GM23248 (cell line): ENCODE results near the gene LUZP1. TPM values are rescaled to one million over a fixed set of nuclear protein-coding genes. Genes with fewer than 3 reads are reported as not detected.
A peak's percentile ranks its signal among the peaks of the same experiment; 100 is the strongest.

Experiments used
- DNase-seq: peaks from one replicate; pipeline ENCODE4 v3.0.0-alpha.2; 2015
- H2AFZ ChIP-seq: fragments of 200-600 bp; sonication (generic); 2 replicates; pipeline ENCODE4 v1.6.1; 2016; ENCODE audit warnings: antibody characterized with exemption
- H3F3A ChIP-seq: fragments of 200-600 bp; sonication (generic); 2 replicates; pipeline ENCODE4 v1.6.1; 2016; ENCODE audit warnings: mild to moderate bottlenecking, antibody characterized with exemption, mixed run types; ENCODE audit not compliant: insufficient read depth
- H3K27ac ChIP-seq: fragments of 200-600 bp; sonication (generic); 2 replicates; pipeline ENCODE4 v1.5.1; 2016; ENCODE audit warnings: mild to moderate bottlenecking
- H3K27me3 ChIP-seq: fragments of 200-600 bp; sonication (generic); replicated peaks from 2 replicates; pipeline ENCODE4 v1.6.1; 2016; ENCODE audit warnings: mild to moderate bottlenecking; ENCODE audit not compliant: insufficient read depth
- H3K36me3 ChIP-seq: fragments of 200-600 bp; sonication (generic); 2 replicates; pipeline ENCODE4 v1.6.1; 2016; ENCODE audit warnings: low read depth, mild to moderate bottlenecking
- H3K4me1 ChIP-seq: fragments of 200-600 bp; sonication (generic); 2 replicates; pipeline ENCODE4 v1.6.1; 2016; ENCODE audit warnings: mild to moderate bottlenecking; ENCODE audit not compliant: insufficient read depth
- H3K4me2 ChIP-seq: fragments of 200-600 bp; sonication (generic); one replicate; pipeline ENCODE4 v1.6.1; 2016; ENCODE audit warnings: mild to moderate bottlenecking; ENCODE audit not compliant: unreplicated experiment
- H3K4me3 ChIP-seq: fragments of 200-600 bp; sonication (generic); 2 replicates; pipeline ENCODE4 v1.5.1; 2016; ENCODE audit warnings: mild to moderate bottlenecking
- H3K79me2 ChIP-seq: fragments of 200-600 bp; sonication (generic); 2 replicates; pipeline ENCODE4 v1.6.1; 2016; ENCODE audit warnings: mild to moderate bottlenecking; ENCODE audit not compliant: insufficient read depth
- H3K9ac ChIP-seq: fragments of 200-600 bp; sonication (generic); 2 replicates; pipeline ENCODE4 v1.6.1; 2016; ENCODE audit warnings: mild to moderate bottlenecking
- H3K9me2 ChIP-seq: fragments of 200-600 bp; sonication (generic); 2 replicates; pipeline ENCODE4 v1.6.1; 2016; ENCODE audit warnings: mixed run types, mild to moderate bottlenecking, moderate library complexity; ENCODE audit not compliant: insufficient read depth
- H3K9me3 ChIP-seq: fragments of 200-600 bp; sonication (generic); one replicate; pipeline ENCODE4 v1.6.1; 2017; ENCODE audit warnings: low read depth
- H4K20me1 ChIP-seq: fragments of 200-600 bp; sonication (generic); 2 replicates; pipeline ENCODE4 v1.6.0; 2016; ENCODE audit not compliant: insufficient read depth
- EZH2 ChIP-seq: fragments of 200-600 bp; sonication (generic); IDR thresholded peaks from 2 replicates; pipeline ENCODE4 v1.6.1; 2018; ENCODE audit warnings: antibody characterized with exemption, mild to moderate bottlenecking; ENCODE audit not compliant: insufficient read depth, poor library complexity, severe bottlenecking
- EZH2phosphoT487 ChIP-seq: fragments of 200-600 bp; sonication (generic); IDR thresholded peaks from 2 replicates; pipeline ENCODE4 v1.6.1; 2018; ENCODE audit warnings: antibody characterized with exemption, moderate library complexity, mild to moderate bottlenecking, low read depth; ENCODE audit not compliant: insufficient read depth
- WGBS, 2 experiments: methylation state at CpG; one replicate each; pipeline ENCODE4 v1.1.6; 2015 to 2017; ENCODE audit warnings: low lambda C conversion rate in 2 of 2, low coverage in 1 of 2; ENCODE audit errors: missing lambda C conversion rate in 2 of 2; 5-methylcytosine and 5-hydroxymethylcytosine counted together
- in situ Hi-C: fragments of 300-500 bp; cut with MboI; formaldehyde crosslinking; loops from 2 replicates; pipeline ENCODE4 v1.15.0; 2020
- polyA plus RNA-seq: library from polyadenylated mRNA; unstranded; fragments of >200 nt; fragmentation: Nextera tagmentation; extraction: Ambion mirVana; gene quantifications from 2 replicates; pipeline ENCODE4 v1.2.1, GENCODE V29; 2016
- total RNA-seq: library from RNA; depleted of rRNA; stranded (reverse); fragments of >200 nt; shearing (Covaris generic); gene quantifications from 2 replicates; pipeline ENCODE4 v1.2.3, GENCODE V29; 2014

The LUZP1 gene
- total and polyA plus RNA-seq, 2 experiments from 2014 or later = 28.1 to 52.2 TPM

DNA sequence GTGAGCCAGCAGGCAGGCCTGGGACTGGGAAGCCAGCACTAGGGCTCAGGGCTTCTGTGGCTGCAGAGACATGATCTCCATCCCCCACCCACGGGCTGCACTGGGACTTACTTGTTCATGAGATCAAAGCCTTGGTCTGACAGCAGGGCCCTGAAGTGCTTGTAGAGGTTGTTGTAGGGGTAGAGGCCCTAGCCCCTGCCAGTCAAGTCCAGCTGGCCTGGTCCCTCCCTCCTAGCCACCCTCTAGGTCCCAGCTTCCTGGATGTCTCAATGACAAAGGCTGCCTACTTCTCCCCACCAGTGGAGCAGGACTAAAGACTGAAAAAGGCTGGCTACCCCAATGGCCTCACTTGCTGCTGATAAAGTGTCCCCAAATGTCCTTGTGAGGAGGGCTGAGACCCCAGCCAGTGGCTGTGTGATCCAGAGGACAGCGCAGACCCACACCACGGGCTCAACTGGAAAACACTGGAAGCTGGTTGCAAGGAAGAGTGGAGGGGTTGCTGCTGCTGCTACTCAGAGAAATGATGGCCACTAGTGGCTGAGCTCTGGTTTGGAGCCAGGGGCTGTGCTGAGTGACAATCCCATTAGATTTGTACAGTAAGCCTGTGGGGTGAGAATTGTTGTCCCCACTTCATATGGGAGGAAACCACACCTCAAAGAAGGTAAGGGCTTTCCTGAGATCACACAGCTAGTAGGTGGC lies 47.2 kb upstream of the LUZP1 start:
- Histone ChIP-seq H3K4me1 (0 out of 2 replicates have a peak, but pooled peaks cover 4% of the 10 kb centered on the region), H4K20me1 (no peaks in the 10 kb centered on the region), H3K4me3 (no peak overlapping the region), H3K27ac (no peak overlapping the region), H3K36me3 (no peaks in the 10 kb centered on the region), H3K79me2 (no peaks in the 10 kb centered on the region), H3K4me2 (no peak overlapping the region), H3K27me3 (peaks cover 37% of the 10 kb centered on the region), H3F3A (no peaks in the 10 kb centered on the region), H3K9me2 (no peaks in the 10 kb centered on the region), H3K9me3 (no peaks in the 10 kb centered on the region), H2AFZ (no peak overlapping the region), H3K9ac (no peak overlapping the region)
- TF ChIP-seq EZH2 (no peak), EZH2phosphoT487 (no peak)
- in situ Hi-C loops = no loop called here
- WGBS, 2 experiments = 90 to 92% methylated on average over 3 of the region's 3 CpGs
- DNase-seq = no peak

DNA sequence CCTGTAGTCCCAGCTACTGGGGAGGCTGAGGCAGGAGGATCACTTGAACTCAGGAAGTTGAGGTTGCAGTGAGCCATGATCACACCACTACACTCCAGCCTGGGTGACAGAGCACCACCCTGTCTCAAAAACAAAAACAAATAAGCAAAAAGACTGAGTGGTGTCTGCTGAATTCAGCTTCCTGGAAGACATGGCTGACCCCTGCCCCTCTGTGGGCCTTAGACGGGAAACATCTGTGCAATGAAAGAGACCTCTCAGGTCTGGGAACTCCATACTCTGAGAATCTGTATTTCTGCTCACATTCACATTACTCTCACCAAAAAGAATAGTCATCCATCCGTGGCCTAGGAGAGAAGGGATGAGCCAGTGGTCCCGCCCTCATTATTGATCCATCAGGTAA lies 46.6 kb upstream of the LUZP1 start:
- Histone ChIP-seq H3K4me2 (no peak overlapping the region), H2AFZ (no peak overlapping the region), H4K20me1 (no peaks in the 10 kb centered on the region), H3K4me1 (0 out of 2 replicates have a peak, but pooled peaks cover 4% of the 10 kb centered on the region), H3K79me2 (no peaks in the 10 kb centered on the region), H3K9me2 (no peaks in the 10 kb centered on the region), H3K9me3 (no peaks in the 10 kb centered on the region), H3K4me3 (no peak overlapping the region), H3K27me3 (peaks cover 43% of the 10 kb centered on the region), H3K36me3 (no peaks in the 10 kb centered on the region), H3K9ac (no peak overlapping the region), H3K27ac (no peak overlapping the region), H3F3A (no peaks in the 10 kb centered on the region)
- in situ Hi-C loops = no loop called here
- no peak for DNase-seq
- WGBS, 2 experiments = 89 to 90% methylated on average over 3 of the region's 3 CpGs
- TF ChIP-seq EZH2phosphoT487 (no peak), EZH2 (no peak)

DNA sequence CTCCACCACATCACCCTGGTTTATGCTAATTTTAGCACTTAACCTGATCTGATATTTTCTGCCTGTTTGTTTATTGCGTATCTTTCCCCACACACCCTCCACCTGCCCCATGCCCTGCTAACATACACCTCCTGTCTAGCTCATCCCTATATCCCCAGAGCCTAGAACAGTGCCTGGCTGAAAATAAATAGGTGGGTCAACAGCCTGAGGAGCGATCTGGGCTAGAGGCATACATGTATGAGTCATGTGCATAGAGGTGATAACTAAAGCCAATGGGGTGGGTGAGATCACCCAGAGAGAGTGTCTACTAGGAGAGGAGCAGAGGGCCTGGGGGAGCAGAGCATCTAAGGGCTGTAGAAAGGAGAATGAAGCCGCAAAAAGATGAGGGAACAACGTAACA lies 46.0 kb upstream of the LUZP1 start:
- Histone ChIP-seq H3K9me2 (no peaks in the 10 kb centered on the region), H3F3A (no peaks in the 10 kb centered on the region), H4K20me1 (no peaks in the 10 kb centered on the region), H3K9ac (no peak overlapping the region), H3K4me1 (0 out of 2 replicates have a peak, but pooled peaks cover 4% of the 10 kb centered on the region), H2AFZ (no peak overlapping the region), H3K27ac (no peak overlapping the region), H3K9me3 (no peaks in the 10 kb centered on the region), H3K4me3 (no peak overlapping the region), H3K79me2 (no peaks in the 10 kb centered on the region), H3K27me3 (peaks cover 50% of the 10 kb centered on the region), H3K36me3 (no peaks in the 10 kb centered on the region), H3K4me2 (no peak overlapping the region)
- in situ Hi-C loops = no loop called here
- DNase-seq = peak; percentile 22
- TF ChIP-seq EZH2phosphoT487 (no peak), EZH2 (no peak)
- WGBS, 2 experiments = 90 to 92% methylated on average over 4 of the region's 4 CpGs

DNA sequence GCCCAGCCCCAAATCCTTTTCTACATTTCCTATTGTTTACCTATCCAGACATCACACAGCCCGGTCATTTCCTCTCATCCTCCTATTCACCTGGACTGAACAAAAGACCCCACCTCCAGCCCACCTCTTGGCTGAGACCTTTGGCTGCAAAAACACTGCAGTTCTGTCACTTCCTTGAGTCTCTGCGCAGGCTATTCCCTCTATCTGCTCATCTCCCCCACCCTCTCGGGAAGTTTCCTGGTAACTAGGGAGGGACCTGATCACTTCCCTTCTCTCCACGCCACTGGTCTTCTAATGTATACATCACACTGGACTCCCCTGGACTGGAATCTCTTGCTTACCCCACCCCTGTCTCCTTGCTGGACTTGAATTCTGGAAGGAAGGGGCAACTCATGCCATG lies 43.3 kb upstream of the LUZP1 start:
- Histone ChIP-seq H3K9me2 (no peaks in the 10 kb centered on the region), H3F3A (no peaks in the 10 kb centered on the region), H3K9ac (no peak overlapping the region), H3K4me2 (no peak overlapping the region), H4K20me1 (no peaks in the 10 kb centered on the region), H3K27me3 (peaks cover 28% of the 10 kb centered on the region), H3K4me1 (no peaks in the 10 kb centered on the region), H3K79me2 (no peaks in the 10 kb centered on the region), H2AFZ (no peak overlapping the region), H3K4me3 (no peak overlapping the region), H3K27ac (no peak overlapping the region), H3K9me3 (no peaks in the 10 kb centered on the region), H3K36me3 (no peaks in the 10 kb centered on the region)
- 74 to 75% methylated on average over 4 of the region's 4 CpGs for WGBS, 2 experiments
- TF ChIP-seq EZH2 = no peak
- TF ChIP-seq EZH2phosphoT487 = no peak
- no peak for DNase-seq
- in situ Hi-C loops = no loop called here
